GM18508 (cell line): ENCODE results near the gene PACS1.
"Not testable (repeated sequence)": the region's sequence is repeated elsewhere in the genome, so short reads cannot be mapped to it uniquely, and the experiment has no call there.

Source experiments
- ATAC-seq: cut with Tn5 transposase; IDR thresholded peaks from one replicate; pipeline ENCODE4 v1.9.1; 2021; ENCODE audit warnings: moderate number of reproducible peaks; ENCODE audit not compliant: insufficient read depth, unreplicated experiment

PACS1 gene

DNA sequence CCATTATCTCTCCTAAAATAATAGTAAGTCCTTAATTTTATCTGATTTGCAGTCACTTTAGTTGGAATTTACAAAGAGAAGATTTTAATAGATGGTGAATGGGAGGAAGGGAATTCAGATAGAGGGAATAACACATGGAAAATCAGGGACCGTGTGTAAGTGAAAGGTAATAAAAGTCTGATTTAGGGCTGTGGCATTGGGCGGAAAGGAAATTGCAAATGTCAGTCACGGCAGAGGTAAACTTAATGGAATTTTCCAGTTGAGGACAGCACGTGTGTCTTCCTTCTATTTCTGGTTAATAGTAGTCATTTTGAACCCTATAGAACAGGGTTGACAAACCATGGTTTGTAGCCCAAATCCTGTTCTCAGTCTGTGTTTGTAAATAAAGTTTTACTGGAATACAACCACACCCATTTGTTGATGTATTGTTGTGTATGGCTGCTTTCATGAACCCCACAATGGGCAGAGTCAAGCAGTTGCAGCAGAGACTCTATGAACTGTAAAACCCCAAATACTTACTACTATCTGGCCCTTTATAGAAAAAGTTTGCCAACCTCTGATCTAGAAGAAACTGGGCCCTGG lies 34.1 kb downstream of the PACS1 start:
- ATAC-seq: no peak

DNA sequence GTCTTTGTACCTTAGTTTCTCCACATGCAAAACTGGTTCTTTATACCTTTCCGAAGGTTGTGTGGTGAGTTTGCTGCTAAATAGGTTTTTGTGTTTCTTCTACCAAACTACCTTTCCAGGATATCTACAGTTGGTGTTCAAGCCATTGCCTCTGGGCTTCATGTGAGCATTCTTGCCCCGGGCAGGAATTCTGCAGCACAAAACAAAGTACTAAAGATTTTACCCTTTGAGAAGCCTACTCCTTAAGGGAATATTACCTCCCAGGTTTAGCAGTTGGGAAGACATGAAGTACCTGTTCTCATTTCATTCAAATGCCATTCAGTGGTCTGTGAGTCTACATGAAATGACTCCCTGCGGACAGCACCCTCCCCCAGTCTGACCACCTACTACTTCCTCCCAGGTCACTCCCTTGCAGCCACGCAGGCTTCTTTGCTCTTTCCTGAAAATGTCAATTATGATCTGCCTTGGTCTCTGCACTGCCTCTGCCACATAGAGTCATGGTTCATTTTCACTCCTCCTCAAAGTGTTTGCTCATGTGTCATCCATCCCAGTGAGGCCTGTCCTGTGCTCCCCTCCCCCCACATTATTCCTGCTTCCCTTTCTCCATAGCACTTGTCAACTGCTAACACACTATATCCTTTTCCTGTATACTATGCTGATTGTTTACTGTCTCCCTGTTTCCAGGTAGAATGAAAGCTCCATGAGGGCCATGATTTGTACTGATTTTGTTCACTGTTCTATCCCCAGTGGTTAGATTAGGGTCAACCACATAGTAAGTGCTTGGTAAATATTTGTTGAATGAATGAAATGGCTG lies 36.9 kb downstream of the PACS1 start:
- no peak for ATAC-seq

DNA sequence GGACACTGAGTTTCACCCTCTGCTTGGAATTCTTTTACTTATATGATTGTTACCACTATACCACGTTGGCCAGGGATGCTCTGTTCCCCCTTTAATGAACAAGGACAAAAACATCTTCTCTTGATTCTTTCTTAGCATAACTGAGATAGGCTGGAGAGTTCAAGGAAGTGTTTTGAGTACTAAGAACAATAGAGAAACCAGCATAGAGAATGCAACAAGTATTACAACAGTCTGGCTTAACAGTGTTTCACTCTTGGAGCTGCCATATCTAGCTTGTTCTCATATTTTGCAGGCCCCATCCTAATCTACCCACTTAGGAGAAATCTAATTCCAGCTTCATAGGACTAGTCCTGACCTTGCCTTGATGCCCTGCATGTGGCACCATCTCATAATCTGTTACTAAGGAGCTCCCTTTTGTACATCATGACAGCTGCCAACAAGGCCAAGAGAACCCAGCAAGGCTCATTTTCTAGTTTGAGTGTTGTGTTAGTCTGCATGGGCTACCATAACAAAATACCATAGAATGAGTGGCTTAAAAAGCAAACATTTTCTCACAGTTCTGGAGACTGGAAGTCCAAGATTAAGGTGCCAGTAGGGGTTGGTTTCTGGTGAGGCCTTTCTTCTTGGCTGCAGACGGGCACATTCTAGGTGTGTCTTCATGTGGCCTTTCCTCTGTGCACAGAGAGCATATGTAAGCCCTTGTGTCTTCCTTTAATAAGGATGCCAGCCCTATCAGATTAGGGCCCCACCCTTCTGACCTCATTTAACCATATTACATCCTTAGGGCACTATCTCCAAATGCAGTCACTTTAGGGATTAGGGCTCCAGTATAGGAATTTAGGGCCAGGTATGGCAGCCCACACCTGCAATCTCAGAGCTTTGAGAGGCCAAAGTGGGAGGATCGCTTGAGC lies 37.8 kb downstream of the PACS1 start:
- no peak for ATAC-seq

DNA sequence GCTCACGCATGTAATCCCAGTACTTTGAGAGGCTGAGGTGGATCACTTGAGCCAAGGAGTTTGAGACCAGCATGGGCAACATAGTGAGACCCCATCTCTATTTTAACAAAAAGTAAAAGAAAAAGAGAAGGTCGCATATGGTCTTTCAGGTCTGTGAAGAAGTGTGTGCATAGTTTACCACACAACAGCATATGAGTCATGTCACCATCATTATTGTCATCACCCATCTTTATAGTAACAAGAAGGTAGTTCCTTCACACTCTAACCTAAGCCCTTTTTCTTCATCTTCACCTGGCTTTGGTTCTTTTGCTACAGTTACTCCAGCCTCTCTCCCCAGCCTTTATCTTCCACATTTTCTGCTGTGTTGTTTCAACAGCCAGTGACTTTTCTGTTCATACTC lies 39.2 kb downstream of the PACS1 start:
- ATAC-seq: no peak

DNA sequence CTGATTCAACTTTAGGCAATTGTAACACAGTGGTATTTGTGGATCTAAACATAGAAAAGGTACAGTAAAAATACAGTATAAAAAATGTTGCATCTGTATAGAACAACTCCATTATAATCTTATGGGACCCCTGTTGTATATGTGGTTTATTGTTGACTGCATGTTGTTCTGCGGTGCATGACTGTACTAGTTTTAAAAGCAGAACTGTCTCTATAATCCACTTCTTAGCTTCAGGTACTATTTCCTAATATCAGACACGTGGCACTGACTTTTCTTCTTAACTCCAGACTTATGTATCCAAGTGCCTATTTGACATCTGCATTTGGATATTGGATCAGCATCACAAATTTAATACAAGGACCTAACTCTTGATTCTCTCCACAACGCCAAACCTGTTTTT lies 41.1 kb downstream of the PACS1 start:
- ATAC-seq: no peak

DNA sequence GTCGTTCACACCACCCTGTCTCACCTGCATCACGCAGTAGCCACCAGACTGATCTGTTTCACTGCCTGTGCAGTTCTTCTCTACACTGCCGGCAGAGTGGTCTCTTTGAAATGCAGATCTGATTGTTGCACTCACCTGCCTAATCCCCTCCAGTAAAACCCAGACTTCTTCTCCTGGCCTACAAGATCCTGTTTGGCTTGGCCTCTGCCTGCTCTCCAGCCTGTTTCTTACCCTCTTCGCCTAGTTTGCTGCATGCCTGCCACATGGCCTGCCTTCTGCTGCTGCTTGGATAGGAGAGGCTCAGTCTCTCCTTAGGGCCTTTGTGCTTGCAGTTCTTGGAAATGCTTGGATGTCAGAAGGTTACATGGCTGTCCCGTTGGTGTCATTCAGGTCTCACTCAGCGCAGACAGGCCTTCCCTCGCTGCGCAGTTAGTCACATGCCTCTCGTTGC lies 42.0 kb downstream of the PACS1 start:
- no peak for ATAC-seq

DNA sequence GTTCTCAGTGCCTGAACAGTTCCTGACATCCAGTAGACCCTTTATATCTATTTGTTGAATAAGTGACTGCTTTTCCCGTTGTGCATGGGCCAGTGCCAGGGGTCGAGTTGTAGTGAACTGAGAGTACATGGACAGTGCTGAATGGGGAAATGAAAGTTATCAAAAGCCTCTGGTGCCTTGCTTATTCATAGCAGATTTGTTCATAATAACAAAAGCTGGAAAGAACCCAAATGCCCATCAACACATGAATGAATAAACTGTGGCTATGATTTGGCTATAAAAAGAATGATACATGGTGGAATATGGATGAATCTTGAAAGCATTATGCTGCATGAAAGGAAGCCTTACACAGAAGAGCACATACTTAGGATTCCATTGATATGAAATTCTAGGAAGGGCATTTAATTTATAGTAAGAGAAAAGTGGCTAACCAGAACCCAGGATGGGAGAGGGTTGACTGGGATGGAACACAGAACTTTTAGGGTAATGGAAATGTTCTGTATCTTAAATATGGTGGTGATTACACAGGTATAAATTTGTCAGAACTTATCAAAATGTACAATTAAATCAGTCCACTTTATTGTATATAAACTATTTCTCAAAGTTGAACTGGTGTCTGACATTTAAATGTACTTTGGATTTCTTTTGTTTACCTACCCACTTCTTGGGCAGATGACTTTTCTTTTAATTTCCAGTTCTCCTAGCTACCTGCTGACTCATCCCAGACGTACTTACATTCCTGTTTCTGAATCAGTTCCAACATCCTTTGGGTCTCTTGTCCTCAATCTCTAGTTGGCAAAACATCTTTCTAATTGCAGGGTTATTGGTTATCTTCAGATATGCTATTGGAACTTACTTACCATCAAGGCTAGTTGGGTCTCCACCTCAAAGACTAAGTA lies 42.8 kb downstream of the PACS1 start:
- ATAC-seq: no peak

DNA sequence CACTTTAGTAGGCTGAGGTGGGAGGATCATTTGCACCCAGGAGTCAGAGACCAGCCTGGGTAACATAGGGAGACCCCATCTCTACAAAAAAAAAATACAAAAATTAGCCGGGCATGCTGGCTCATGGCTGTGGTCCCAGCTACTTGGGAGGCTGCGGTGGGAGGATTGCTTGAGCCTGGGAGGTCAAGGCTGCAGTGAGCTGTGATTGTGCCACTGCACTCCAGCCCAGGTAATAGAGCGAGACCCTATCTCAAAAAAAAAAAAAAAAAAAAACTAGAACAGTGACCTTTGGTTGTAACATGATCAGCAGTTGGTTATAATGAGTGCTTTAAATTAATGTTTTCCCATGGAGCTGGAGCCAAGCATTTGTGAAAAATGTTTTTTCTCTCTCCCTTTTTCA lies 44.9 kb downstream of the PACS1 start:
- ATAC-seq: not testable (repeated sequence)

DNA sequence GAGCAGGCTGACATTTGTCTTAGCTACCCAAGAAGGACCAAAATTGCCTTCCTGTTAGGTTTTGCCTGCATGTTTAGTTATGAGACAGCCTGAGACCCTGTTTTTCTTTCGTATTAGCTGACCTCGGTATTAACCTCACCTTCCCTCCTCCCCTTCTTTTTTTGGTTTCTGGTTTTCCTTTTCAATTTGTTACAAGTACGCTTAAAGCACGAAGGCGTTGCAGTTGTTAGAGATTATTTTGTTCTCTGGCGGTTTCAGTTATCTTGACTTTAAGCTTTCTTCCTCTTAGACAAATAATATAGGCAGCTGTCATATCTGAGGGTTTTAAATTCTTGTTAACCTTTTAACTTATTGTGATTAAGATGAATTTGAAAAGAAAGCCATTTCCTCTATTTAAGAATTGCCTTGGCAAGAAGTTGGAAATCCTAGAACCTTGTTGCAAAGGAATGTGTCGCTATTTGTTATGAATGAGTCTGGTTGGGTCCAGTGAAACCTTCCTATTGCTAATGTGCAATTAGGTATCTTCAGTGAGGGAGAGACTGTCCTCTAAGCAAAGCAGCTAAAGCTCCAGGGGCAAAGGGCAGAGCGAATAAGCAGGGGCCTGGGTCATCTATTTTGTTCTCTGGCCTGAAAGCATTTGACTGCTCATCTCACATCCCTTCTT lies 45.7 kb downstream of the PACS1 start:
- no peak for ATAC-seq

DNA sequence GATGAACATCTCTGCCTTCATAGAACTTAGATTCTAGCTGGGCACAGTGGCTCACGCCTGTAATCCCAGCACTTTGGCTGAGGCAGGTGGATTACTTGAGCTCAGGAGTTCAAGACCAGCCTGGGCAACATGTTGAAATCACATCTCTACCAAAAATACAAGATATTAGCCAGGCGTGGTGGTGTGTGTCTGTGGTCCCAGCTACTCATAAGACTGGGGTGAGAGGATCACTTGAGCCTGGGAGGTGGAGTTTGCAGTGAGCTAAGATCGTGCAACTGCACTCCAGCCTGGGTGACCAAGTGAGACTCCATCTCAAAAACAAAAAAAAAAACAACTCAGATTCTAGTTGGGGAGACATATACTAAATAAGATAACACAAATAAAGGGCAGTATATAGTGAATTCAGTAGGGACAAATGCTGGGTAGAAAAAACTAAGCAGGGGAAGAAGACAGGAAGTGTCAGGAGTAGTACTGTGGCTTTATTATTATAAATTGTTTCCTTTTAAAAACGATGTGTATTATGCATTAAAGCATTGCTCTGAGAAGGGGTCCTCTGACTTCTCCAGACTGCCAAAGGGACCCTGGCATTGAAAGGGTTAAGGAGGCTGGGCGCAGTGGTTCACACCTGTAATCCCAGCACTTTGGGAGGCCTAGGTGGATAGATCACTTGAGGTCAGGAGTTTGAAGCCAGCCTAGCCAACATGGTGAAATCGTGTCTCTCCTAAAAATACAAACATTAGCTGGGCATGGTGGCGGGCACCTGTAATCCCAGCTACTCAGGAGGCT lies 46.7 kb downstream of the PACS1 start:
- ATAC-seq: no peak

DNA sequence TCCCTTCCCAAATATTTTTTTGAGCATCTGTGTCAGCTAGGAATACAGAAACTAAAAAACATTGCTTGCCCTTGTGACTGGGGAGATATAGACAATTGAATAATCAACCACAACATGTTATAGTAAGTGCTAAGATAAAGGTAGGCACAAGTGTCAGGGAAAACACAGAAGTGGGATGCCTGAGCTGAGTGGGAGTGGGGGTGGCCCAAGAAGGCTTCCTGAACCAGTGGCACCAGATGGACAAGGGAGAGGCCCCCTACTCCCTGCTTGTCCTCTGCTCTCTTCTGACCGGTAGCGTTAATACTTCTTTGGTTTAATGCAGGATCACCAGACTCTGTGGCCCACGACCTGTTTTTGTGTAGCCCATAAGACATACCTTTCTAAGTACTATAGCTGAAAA lies 48.8 kb downstream of the PACS1 start:
- ATAC-seq: no peak

DNA sequence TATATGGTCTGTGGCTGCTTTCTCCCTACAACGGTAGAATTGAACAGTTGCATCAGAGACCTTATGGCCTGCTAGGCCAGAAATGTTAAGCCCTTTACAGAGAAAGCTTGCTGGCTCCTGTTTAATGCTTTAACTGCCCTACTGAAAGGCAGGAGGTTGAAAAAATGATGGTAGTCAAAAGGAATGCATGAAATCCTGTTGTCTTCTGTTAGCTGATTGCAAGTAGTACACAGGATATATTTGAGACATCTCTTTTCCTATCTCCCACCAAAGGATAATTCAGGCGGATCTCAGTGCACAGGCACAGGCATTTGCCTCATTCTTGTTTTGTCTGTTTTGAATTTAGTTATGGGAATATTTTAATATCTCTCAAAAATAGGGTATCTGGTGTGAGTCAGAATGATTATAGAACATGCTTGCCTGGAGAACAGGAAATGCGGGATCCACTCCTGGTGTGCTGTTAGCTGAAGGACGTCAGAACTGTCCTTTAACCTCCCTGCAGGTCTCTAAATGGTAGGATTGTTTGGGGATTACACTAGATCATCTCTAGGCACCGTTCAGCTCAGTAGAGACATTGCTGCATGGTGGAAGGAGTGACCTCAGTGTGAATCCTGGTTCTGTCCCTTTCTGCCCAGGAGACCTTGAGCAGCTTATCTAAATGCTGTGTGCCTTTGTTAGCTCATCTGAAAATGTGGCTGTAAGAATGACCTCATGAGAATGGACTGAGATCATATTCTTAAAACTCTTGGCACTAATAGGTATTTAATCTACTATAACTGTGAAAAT lies 49.5 kb downstream of the PACS1 start:
- no peak for ATAC-seq

DNA sequence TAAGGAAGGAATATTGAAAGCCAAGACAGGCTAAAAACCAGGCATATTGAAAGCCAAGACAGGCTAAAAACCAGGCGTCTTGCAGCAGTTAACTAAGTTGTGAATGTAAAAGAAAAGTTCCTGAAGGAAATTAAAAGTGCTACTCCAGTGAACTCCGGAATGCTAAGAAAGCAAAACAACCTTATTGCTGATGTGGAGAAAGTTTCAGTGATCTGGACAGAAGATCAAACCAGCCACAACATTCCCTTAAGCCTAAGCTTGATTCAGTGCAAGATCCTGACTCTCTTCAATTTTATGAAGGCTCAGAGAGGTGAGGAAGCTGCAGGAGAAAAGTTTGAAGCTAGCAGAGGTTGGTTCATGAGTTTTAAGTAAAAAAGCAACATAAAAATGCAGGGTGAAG lies 51.4 kb downstream of the PACS1 start:
- no peak for ATAC-seq

DNA sequence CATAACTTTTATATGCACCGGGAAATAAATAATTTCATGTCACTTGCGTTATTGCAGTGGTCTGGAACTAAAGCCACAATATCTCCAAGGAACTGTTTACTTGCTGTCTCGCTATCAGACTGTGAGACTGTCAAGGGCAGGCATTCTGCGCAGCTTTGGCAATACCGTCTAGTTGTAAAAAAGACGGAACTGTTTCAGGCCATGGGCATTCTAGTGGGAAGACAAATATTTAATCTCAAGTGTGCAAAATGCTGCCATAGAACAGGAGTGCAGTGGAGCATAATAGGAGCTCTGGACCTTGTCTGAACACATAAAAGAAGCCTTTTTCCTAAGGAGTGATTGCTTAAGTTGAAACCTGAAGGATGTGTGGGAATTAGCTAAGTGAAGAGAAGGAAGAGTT lies 53.8 kb downstream of the PACS1 start:
- no peak for ATAC-seq

DNA sequence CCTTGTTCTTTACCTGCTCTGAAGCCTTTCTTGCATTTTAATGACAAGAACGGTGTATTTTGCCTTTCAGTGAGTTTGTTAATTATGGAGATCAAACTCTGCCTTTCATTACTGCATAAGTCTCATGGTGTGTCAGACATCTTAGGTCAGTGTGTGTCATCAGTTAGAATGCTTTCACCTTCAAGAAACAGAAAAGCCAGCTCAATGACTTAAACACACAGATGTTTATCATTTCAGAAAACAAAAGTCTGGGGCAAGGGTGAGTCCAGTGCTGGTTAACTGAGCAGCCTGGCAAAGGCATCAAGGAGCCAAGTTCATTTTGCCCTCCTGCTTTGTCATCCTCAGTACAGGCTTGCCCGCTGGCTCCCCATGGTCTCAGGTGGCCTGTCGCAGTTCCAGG lies 54.5 kb downstream of the PACS1 start:
- no peak for ATAC-seq

DNA sequence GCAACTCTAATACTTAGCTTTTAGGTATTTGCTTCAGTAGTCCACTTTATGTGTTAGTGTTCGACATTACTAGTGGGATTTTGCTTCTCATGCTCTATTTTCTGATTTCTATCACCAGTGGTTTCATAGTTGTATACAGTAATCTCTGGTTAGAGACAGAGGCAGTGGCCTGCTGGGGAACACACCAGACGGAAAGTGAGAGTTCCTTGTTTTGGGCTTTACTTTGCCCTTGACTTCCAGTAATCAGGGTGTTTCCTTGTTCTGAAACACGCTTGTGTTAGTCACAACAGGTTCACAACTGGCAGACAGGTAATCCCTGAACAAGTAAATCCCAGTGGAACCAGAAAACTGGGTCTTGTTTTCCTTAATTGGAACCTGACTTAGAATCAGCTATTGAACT lies 56.0 kb downstream of the PACS1 start:
- no peak for ATAC-seq

DNA sequence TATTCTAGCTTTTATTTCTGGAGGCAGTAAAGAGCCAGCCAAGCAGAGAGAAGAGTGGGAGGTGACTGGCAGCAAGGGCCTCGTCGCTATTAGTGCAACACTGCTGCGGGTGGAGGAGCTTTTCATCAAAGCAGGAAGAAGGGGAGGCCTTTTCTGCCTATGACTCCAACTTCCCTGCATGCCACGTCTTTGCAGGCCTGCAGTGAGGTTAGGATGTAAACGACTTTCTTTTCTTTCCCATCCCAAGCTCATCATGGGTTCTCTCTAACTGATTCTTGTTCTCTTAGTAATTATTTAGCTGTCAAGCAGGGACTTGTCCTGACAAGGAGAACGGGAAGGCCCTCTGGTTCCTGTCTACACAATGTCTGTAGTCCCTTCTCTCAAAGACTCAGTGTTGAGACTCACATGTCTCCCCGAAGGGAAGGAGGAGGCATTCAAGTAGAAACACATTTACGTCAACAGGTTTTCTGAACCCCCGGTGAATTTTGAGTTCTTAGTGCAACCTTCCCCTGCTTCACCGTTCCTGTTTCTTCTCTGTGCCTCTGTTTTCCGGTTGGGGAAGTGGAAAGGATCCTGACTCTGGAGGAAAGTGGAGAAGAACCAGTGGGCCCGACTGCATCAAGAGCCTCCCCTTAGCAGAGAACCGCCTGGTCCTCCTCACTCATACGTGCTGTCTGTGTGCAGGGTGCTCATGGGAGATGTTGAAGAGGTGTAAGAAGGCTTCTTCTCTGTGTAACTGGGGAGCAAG lies 56.9 kb downstream of the PACS1 start:
- ATAC-seq: no peak
